ENCODE measurements around the gene BTBD16.

BTBD16 gene

DNA sequence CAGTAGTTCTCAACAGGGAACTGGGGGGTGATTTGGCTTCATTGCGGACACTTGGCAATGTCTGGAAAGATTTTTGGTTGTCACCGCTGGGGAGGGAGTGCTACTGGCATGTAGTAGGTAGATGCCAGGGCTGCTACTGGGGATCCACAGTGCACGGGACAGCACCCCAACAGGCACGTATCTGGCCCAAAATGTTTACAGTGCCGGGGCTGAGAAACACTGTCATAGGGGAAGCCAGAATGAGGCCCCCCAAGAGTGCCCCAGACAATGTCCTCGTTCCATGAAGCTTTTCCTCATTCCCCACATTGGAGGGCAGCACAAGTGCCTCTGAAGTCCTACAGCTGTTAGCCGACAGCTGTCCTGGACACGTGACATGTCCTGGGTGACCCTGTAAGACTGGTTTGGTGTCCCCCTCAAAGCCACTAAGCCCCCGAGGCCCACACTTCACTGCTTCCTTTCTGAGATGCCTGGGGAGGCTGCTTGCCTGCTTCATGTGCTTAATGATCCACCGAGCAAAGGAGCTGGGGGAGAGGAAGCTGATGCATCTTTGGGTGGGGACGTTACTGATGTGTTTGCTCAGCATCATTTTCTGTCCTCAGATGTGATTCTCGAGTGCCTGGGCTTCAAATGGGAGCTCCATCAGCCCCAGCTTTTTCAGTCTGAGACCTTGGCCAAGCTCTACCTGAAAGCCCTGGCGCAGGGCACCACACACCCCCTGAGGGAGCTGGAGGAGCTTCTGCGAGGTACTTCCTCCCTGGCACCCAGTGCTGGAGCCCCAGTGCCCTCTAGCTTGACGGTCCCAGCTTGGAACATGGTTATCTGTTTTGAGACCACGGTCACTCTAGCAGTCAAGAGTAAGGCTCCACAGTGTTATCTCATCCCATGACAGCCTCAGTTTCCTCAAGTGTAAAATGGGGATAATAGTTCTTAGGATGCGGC lies 14.7 kb downstream of the BTBD16 start:
- TF ChIP-seq, protein P1, sequence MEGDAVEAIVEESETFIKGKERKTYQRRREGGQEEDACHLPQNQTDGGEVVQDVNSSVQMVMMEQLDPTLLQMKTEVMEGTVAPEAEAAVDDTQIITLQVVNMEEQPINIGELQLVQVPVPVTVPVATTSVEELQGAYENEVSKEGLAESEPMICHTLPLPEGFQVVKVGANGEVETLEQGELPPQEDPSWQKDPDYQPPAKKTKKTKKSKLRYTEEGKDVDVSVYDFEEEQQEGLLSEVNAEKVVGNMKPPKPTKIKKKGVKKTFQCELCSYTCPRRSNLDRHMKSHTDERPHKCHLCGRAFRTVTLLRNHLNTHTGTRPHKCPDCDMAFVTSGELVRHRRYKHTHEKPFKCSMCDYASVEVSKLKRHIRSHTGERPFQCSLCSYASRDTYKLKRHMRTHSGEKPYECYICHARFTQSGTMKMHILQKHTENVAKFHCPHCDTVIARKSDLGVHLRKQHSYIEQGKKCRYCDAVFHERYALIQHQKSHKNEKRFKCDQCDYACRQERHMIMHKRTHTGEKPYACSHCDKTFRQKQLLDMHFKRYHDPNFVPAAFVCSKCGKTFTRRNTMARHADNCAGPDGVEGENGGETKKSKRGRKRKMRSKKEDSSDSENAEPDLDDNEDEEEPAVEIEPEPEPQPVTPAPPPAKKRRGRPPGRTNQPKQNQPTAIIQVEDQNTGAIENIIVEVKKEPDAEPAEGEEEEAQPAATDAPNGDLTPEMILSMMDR (IDR thresholded peaks at IDR 0.05; ENCODE audit: unreplicated experiment in 3 of 3), result no peak
- H3K9me3 Mint-ChIP-seq, result no peaks in the 10 kb centered on the region
- H3K36me3 Mint-ChIP-seq (ENCODE audit: low read depth), result no peaks in the 10 kb centered on the region
- peaks cover 68% of the 10 kb centered on the region for H3K4me1 Mint-ChIP-seq
- peaks cover 5% of the 10 kb centered on the region for H3K27me3 Mint-ChIP-seq (ENCODE audit: low read depth)
- no peak overlapping the region for H3K27ac Mint-ChIP-seq
- H3K4me3 Mint-ChIP-seq, result no peak overlapping the region

DNA sequence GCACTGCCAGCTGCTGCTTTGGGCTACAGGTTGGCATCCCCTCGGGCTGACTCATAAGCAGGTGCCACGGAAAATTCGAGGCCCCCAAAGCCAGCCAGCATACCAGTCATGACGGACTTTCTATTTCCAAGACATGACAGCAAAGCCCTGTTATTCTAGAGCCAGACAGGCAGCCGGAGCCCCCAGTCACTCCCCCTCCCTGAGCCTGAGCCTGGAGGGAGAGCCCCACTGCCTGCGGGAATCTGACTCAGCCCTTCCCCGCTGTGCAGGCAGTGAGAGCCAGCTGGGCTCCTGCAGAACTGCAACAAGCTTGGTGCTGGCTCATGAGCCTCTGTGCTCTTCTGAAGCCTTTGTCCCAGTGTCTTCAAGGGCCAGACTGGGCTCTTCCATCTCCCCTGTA lies 15.8 kb downstream of the BTBD16 start:
- TF ChIP-seq, protein P1 (IDR thresholded peaks at IDR 0.05; ENCODE audit: unreplicated experiment in 3 of 3), result no peak
- H3K27ac Mint-ChIP-seq, result peak overlapping the region; percentile 31 to 90 (median 71)
- H3K36me3 Mint-ChIP-seq (ENCODE audit: low read depth), result no peaks in the 10 kb centered on the region
- peaks cover 63% of the 10 kb centered on the region for H3K4me1 Mint-ChIP-seq
- H3K4me3 Mint-ChIP-seq, result peak overlapping the region in 2 of 3 experiments; percentile 7 to 49
- peaks cover 5% of the 10 kb centered on the region for H3K27me3 Mint-ChIP-seq (ENCODE audit: low read depth)
- no peaks in the 10 kb centered on the region for H3K9me3 Mint-ChIP-seq

DNA sequence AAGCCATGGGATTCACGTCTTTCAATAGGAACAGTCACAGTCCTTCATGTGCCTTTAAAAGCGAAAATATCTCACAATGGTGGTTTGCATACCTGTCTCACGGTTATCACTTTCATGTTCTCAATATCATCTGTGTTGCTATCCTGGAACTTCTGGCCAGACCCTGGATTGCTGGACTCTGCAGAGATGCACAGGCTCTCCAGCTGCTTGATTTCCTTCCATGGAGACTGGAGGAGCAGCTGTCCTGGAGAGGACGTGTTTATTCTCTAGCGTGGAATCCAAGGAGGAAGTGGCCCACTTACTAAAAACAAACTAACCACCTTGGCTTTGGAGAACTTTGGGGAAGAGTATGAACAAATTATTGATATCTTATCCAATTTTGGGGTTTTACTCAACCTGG lies 16.5 kb downstream of the BTBD16 start:
- TF ChIP-seq, protein P1 (IDR thresholded peaks at IDR 0.05; ENCODE audit: unreplicated experiment in 3 of 3), result no peak
- Mint-ChIP-seq H3K9me3 (no peaks in the 10 kb centered on the region), H3K27me3 (ENCODE audit: low read depth) (peaks cover 5% of the 10 kb centered on the region), H3K27ac (peak overlapping the region in 2 of 3 experiments; percentile 69 to 71), H3K4me3 (peak overlapping the region in 1 of 3 experiments; percentile 27), H3K36me3 (ENCODE audit: low read depth) (no peaks in the 10 kb centered on the region), H3K4me1 (peaks cover 57% of the 10 kb centered on the region)

DNA sequence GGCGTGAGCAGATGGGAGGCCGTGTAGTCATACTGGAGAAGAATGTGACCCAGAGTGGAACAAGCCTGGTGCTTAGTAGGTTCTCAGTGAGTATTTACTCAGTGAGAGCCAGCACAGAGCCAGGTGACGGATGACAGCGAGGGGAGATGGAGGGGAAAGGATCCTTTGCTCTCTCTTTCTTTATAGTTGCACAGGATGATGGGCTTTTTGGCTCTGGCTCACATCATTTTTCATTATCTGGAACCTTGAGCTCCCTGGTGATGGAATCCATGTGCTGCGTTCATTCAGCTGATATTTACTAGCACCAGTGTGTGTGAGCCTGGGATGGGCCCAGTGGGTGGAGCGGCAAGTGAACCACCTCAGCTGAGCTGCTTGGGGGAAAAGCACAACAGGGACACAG lies 17.2 kb downstream of the BTBD16 start:
- H3K4me3 Mint-ChIP-seq, result peak overlapping the region in 1 of 3 experiments; percentile 21
- TF ChIP-seq, protein P1 (IDR thresholded peaks at IDR 0.05; ENCODE audit: unreplicated experiment in 3 of 3), result no peak
- no peaks in the 10 kb centered on the region for H3K9me3 Mint-ChIP-seq
- H3K36me3 Mint-ChIP-seq (ENCODE audit: low read depth), result no peaks in the 10 kb centered on the region
- H3K27me3 Mint-ChIP-seq (ENCODE audit: low read depth), result peaks cover 5% of the 10 kb centered on the region
- H3K27ac Mint-ChIP-seq, result peak overlapping the region in 2 of 3 experiments; percentile 43 to 71
- peaks cover 54% of the 10 kb centered on the region for H3K4me1 Mint-ChIP-seq

DNA sequence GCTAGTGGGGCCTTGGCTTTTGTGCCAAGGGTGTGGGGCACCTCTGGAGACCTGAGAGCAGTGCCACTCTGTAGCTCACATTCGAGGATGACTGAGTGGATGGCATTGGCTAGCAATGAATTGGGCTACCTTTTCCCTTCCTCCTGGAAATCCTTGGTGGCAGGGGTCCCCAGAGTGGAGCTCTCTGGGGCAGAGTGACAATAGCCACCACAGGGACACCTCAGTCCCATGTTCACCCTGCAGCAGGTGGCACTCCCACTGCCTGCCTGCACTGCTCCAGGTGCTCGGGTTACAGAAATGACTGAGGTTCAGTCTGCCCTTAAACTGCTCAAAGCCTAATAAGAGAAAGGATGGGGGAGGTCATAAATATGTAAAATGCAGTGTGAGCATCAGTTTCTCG lies 17.8 kb downstream of the BTBD16 start:
- H3K36me3 Mint-ChIP-seq (ENCODE audit: low read depth), result no peaks in the 10 kb centered on the region
- TF ChIP-seq, protein P1 (IDR thresholded peaks at IDR 0.05; ENCODE audit: unreplicated experiment in 3 of 3), result no peak
- peaks cover 5% of the 10 kb centered on the region for H3K27me3 Mint-ChIP-seq (ENCODE audit: low read depth)
- no peak overlapping the region for H3K27ac Mint-ChIP-seq
- H3K9me3 Mint-ChIP-seq, result no peaks in the 10 kb centered on the region
- no peak overlapping the region for H3K4me3 Mint-ChIP-seq
- peaks cover 58% of the 10 kb centered on the region for H3K4me1 Mint-ChIP-seq

All from nephron (organoid).